ENCODE data around the gene FAM170B. TPM values are rescaled to one million over a fixed set of nuclear protein-coding genes. Genes with fewer than 3 reads are reported as not detected.

FAM170B gene
- total RNA-seq, 1 experiment from 2014 or later: not detected

GRCh38 chr10:49109669-49110340, 24.0 kb downstream of the FAM170B start (continued):
- TF ChIP-seq AR (CRISPR knock-in tag; IDR thresholded peaks at IDR 0.05) (no peak), NR1H2 (CRISPR knock-in tag; IDR thresholded peaks at IDR 0.05) (no peak), CDX4 (CRISPR knock-in tag; IDR thresholded peaks at IDR 0.05; ENCODE audit: borderline replicate concordance) (no peak), USF1 (CRISPR knock-in tag; IDR thresholded peaks at IDR 0.05) (no peak), FOXJ3 (CRISPR knock-in tag; IDR thresholded peaks at IDR 0.05; ENCODE audit: borderline replicate concordance) (no peak), ZNF425 (CRISPR knock-in tag; conservative IDR thresholded peaks at IDR 0.05) (no peak), USF2 (CRISPR knock-in tag; IDR thresholded peaks at IDR 0.05) (no peak), MXD4 (CRISPR knock-in tag; IDR thresholded peaks at IDR 0.05; ENCODE audit: borderline replicate concordance) (no peak), KAT7 (CRISPR knock-in tag; IDR thresholded peaks at IDR 0.05; ENCODE audit: borderline replicate concordance) (no peak), TP53 (CRISPR knock-in tag; IDR thresholded peaks at IDR 0.05) (no peak), ZNF317 (CRISPR knock-in tag; IDR thresholded peaks at IDR 0.05; ENCODE audit: borderline replicate concordance, low read depth) (no peak), GTF2I (CRISPR knock-in tag; conservative IDR thresholded peaks at IDR 0.05) (no peak), MAX (CRISPR knock-in tag; IDR thresholded peaks at IDR 0.05) (no peak), ETV6 (CRISPR knock-in tag; IDR thresholded peaks at IDR 0.05) (no peak), NFATC4 (CRISPR knock-in tag; IDR thresholded peaks at IDR 0.05) (no peak), ZNF532 (CRISPR knock-in tag; IDR thresholded peaks at IDR 0.05; ENCODE audit: borderline replicate concordance) (no peak)
